Stimulated activated naive CD8-positive, alpha-beta T cell treated with anti-CD3 and anti-CD28 coated beads, Interleukin-15, Interleukin-2, amounts not matched to agents 100 U/mL and 50 U/mL, for 24 hours (primary cell): ENCODE measurements around the gene TMEM220.
A peak's percentile ranks its signal among the peaks of the same experiment; 100 is the strongest.

Experiments
- ATAC-seq: fragments of 150-1000 bp; cut with Tn5 transposase; one replicate; pipeline ENCODE4 v1.10.0; 2021
- DNase-seq: peaks from one replicate; pipeline ENCODE4 v3.0.0; 2021

The TMEM220 gene

DNA sequence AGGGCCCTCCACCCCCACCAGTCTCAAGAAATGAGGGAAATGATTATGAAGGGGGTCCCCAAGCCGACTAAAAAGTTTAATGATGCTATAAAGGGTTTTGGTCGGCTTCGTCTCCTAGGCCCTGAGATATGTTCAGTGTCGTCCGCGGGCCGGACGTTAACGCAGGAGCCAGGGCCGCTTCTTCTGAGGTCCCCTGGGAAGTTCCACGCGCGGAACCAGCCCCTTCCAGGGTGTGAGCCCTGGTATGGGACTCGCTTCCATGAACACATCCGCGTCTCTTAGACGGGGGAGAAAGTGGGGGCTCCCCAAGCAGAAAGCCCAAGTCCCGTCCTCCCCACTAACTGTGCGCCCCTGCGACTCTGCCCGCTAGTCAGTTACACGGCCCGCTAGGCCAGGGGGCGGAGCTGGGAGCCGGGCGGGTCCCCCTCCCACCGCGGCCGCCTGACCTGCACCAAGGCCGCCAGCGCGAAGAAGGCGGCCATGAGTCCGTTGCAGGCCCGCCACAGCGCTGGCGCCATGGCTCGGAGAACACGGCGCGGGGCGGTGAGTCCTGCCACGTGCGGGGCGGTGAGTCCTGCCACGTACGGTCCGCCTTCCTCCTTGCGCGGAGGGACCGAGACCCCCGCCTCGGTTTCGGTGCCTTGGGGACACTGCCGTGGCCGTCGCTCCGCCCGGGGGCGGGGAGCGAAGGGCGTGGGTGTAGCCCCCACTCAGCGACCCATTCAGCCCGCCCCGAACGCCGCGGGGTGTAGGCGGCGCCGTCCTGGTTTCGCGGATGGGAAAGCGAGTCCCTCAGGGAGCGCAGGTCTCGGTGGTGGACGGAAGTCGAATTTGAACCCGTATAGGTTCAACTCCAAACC, at the start of gene TMEM220:
Gene TMEM220, minus strand, starts transcription at position 690 of the 860 bp plus-strand sequence. Its CDS starts 172 bp downstream, at position 518.
- ATAC-seq (peak; percentile 70), DNase-seq (peak; percentile 60)

- DNase-seq (no peak), ATAC-seq (no peak)
These were observed 49.8 kb upstream of the TMEM220 start for GRCh38 chr17:10779609-10780008.

DNA sequence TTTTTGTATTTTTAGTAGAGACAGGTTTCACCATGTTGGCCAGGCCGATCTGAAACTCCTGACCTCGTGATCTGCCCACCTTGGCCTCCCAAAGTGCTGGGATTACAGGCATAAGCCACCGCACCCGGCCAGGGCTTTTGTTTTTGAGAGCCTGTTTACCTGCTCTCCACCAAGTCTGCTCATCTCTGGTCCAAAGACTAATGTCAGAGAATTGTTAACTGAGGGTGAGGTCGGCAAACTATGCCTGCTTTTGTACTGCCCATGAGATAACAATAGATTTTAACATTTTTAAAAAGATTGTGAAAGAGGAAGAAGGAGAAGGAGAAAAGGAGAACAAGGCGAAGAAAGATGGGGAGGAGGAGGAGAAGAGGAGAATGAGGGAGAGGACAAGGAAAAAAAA, 48.1 kb upstream of the TMEM220 start:
- ATAC-seq (no peak), DNase-seq (no peak)

- no peak for DNase-seq
- no peak for ATAC-seq
These were observed 47.4 kb upstream of the TMEM220 start for GRCh38 chr17:10777131-10777807.

DNA sequence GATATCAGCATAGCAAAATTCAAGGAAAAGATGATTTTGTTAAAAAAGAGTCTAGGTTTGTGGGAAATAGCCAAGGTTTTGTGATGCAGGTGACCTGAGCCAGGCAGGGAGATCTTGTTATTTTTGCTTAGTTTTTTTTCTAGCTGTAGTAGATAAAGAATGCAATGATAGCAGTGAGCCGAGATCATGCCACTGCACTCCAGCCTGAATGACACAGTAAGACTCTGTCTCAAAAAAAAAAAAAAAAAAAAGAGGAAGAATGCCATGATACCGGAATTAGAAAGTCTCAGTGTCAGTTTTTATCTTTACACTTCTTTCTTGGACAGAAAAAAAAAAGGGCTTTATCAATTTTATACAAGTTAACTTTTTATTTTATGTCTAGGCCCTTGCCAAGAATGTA, 46.6 kb upstream of the TMEM220 start:
- no peak for ATAC-seq

DNA sequence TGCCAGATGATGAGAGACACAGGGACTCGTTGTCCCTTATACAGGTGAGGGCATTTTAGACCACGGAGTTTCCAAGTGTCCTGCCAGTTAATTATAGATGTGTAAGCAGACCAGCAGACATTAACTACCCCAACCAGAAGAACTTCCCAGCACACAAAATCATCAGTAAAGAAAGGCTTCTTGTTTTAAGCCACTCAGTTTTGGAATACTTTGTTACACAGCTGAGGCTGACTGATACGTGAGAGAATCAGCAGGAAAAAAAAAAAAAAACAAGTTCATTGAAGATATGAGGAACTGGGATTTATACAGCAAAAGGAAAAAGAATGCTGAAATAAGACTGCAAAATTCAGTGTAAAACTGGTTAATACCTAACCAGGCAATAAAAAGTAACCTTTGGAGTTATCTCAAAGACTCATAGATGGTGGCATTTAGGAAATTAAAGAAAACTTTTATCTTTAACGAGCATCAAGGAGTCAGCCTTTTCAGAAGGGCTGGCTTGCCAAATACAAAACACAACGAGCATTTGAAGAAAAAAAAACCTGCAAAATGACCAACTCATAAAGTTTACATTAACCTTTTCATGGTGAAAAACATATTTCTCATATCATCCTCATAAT, 46.0 kb upstream of the TMEM220 start:
- no peak for DNase-seq
- no peak for ATAC-seq

More for the DNA sequence above, 46.6 kb upstream of the TMEM220 start:
- DNase-seq, result no peak

GRCh38 chr17:10775058-10775457, 45.2 kb upstream of the TMEM220 start:
- no peak for ATAC-seq

DNA sequence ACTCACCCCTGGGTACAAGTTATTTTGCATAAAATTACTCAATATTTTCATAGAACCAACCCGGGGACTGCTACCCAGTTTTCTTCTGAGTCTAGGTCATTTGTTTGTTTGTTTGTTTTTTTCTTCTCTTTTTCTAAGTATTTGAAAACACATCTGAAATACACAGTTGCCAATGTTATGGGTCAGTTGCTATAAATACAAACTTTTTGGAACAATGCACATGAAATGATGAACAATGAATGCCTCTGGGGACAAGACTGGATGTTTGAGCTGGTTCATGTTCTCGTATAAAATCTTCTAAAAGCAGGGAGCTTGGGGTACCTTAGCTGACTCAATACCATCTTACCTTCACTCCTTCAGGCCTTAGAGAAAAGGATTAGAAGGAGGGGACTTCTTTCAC, 43.6 kb upstream of the TMEM220 start:
- ATAC-seq (no peak), DNase-seq (no peak)

More at GRCh38 chr17:10775058-10775457, 45.2 kb upstream of the TMEM220 start:
- no peak for DNase-seq

GRCh38 chr17:10772425-10773380, 42.9 kb upstream of the TMEM220 start:
- ATAC-seq (no peak), DNase-seq (peak; percentile 68)

DNA sequence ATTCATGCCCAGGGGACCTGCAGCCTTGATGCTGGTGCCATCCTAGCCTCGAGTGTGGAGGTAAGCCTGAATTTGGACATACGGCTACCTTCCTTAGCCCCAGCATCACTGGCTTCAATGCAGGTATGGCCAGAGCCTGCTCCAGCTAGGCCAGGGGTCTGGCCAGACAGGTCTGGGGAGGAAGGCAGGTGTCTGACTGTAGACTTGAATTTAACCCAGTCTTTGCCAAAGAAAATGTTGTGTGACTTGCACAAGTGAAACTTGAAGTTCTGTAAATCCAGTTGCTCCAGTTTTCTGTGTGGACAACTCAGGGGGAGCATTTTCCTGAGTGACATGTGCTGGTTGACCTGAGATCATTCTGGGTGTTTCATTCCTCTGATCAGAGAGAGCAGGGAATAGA, 41.3 kb upstream of the TMEM220 start:
- no peak for ATAC-seq
- DNase-seq, result no peak

- no peak for DNase-seq
- no peak for ATAC-seq
These were observed 40.0 kb upstream of the TMEM220 start for GRCh38 chr17:10769840-10770239.

DNA sequence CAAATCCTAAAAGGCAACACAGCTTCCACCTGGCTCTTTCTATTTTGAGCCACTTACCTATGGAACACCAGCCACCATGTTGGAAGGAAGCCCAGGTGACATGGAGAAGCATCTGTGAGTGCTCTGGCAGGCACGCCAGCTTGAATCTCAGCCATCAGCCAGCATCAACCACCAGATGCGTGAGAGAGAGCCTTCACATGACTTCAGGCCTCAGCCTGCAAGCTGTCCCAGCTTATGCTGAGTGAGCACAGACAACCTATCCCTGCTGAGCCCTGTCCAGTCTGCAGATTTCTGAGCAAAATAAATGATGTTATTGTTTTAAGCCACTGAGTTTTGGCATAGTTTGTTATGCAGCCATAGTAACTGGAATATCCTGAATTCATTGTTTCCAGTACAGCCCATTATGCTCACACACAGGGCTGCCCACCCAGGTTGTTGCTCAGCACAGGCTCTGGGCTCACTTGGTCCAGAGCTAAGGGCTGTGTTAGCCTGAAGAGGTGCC, 39.0 kb upstream of the TMEM220 start:
- no peak for DNase-seq
- no peak for ATAC-seq

GRCh38 chr17:10767232-10767631, 37.4 kb upstream of the TMEM220 start:
- ATAC-seq (no peak), DNase-seq (no peak)

GRCh38 chr17:10762037-10762436, 32.2 kb upstream of the TMEM220 start:
- DNase-seq (no peak), ATAC-seq (no peak)

DNA sequence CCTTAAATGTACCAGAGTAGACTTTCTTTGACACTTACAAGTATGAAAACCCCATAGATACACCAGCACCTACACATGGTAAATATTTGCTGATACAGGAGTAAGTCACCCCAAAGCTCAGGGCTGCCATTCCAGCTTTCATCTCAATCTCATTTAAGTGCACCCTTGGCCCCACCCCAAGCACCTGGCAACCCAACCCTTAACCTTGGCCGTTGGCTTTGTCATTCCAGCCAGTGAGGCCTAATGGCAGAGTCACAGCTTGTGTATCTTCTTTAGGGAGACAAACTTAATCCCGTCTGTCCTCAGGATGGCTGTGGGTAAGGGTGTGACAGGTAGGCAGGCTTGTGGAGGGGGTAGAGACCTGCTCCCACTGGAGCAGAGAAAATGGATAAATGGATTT, 31.5 kb upstream of the TMEM220 start:
- ATAC-seq (no peak), DNase-seq (no peak)

DNA sequence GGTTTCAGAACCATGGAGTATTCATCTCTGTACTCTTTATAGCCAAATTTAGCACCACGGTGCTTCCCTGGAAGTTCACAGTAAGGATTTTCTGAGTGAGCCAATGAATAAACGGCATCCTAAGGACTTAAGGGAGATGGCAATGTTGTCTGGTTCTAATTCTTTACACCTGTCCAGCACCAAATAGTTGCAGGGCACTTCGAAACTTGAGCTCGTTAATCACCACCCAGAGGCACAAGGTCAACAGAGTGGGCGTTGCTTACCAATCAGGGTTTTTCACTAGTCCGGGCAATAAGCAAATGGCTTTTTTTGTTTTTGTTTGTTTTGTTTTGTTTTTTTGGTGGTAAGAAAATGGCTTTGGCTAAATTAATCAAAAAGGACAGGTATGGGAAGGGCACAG, 28.2 kb upstream of the TMEM220 start:
- no peak for DNase-seq
- ATAC-seq, result no peak

DNA sequence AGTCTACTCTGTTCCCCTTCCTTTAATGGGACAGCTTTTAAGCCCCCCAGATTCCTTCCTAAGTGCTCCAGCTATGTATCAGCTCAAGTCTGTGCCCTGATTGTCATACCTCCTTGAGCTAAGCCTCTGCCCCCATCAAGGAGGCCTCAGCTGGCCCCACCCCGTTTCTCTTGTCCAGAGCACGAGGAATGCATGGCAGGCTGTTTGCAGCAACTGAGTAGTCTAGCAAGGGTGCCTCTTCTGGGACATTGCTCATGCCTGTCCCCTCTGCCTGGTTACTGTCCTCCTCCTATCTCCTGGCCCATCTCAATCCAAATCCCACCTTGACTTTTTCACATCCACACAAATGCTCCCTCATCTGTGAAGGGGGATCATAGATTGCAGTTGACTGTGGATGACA, 27.8 kb upstream of the TMEM220 start:
- DNase-seq (no peak), ATAC-seq (no peak)

- no peak for DNase-seq
- ATAC-seq, result peak; percentile 6
These were observed 27.2 kb upstream of the TMEM220 start for GRCh38 chr17:10757067-10757466.

DNA sequence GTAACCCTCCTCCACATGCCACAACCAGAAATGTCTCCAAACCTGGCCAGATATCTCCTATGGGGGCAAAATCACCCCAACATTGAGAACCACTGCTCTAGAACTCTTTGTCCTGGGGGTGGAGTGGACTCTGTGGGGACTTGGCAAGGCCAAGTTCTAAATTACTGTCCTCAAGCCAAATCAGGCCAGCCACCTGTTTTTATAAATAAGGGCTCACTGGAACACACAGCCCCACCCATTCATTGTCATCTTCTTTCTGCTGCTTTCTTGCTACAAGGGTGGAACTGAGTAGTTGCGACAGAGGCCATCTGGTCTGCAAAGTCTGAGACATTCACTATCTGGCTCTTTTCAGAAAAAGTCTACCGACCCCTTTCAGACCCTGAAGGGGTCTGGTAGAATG, 26.8 kb upstream of the TMEM220 start:
- DNase-seq (no peak), ATAC-seq (no peak)

DNA sequence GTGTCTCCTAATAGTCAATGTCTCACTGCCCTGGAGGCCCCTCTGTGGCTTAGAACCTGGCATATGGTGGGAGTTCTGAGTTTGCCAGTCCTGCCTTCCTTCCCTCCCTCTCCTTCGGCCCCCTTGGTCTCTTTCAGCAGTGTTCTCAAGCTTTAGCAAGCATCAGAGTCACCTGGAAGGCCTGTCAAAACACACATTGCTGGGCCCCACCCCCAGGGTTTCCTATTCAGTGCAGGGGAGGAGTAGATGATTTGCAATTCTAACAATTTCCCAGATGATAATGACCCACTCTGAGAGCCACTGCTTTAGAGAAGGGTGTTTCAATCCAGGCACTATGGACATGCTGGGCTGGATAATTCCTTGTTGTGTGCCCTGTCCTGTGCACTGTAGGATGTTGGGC, 26.4 kb upstream of the TMEM220 start:
- DNase-seq (no peak), ATAC-seq (no peak)

GRCh38 chr17:10755592-10756127, 25.8 kb upstream of the TMEM220 start:
- DNase-seq (no peak), ATAC-seq (no peak)
